Muscle of arm (tissue), 14 donors: ENCODE measurements around the gene AP2A1. TPM values are rescaled to one million over a fixed set of nuclear protein-coding genes. Genes with fewer than 3 reads are reported as not detected.
"Not testable (repeated sequence)": the region's sequence is repeated elsewhere in the genome, so short reads cannot be mapped to it uniquely, and the experiment has no call there.

Source experiments
- DNase-seq: peaks from one replicate; pipeline ENCODE4 v3.0.0-alpha.2; 2013
- long read RNA-seq, 11 donors: transcript quantifications; one replicate each; lab custom pipeline, GENCODE V29; 2026
- polyA plus RNA-seq, 12 donors: library from polyadenylated mRNA; unstranded; fragments of 120-200 nt; gene quantifications; one replicate each; pipeline ENCODE4 v1.2.1, GENCODE V29; 2013; ENCODE audit not compliant: insufficient read length in 12 of 12

The AP2A1 gene
- polyA plus RNA-seq, result 10 to 100 TPM in 11 of 12 donors, not detected in 1; 44.1 to 78.6 (median 47.9) TPM
- long read RNA-seq, donor 1, transcript AP2A1-208 (1 exons, 2,238 nt), result major isoform, 14 of 80 reads
- long read RNA-seq, donor 1, partial matches to known transcripts, result 38 of 80 reads
- long read RNA-seq, donor 1, other reads (novel, unspliced or antisense), result 22 of 80 reads
- long read RNA-seq, donor 2, transcript AP2A1-208 (1 exons, 2,238 nt), result major isoform, 11 of 177 reads
- long read RNA-seq, donor 2, partial matches to known transcripts, result 161 of 177 reads
- long read RNA-seq, donor 2, other reads (novel, unspliced or antisense), result 0 of 177 reads
- long read RNA-seq, donor 3, transcript AP2A1-208 (1 exons, 2,238 nt), result major isoform, 6 of 8 reads
- long read RNA-seq, donor 3, partial matches to known transcripts, result 0 of 8 reads
- long read RNA-seq, donor 3, other reads (novel, unspliced or antisense), result 0 of 8 reads
- long read RNA-seq, donor 4, transcript AP2A1-208 (1 exons, 2,238 nt), result major isoform, 6 of 11 reads
- long read RNA-seq, donor 4, partial matches to known transcripts, result 5 of 11 reads
- long read RNA-seq, donor 4, other reads (novel, unspliced or antisense), result 0 of 11 reads
- long read RNA-seq, donor 5, transcript AP2A1-201 (23 exons, 3,388 nt), result minor isoform, 10 of 205 reads
- long read RNA-seq, donor 5, transcript AP2A1-208 (1 exons, 2,238 nt), result major isoform, 12 of 205 reads
- long read RNA-seq, donor 5, partial matches to known transcripts, result 180 of 205 reads
- long read RNA-seq, donor 5, other reads (novel, unspliced or antisense), result 0 of 205 reads
- long read RNA-seq, donor 6, transcript AP2A1-208 (1 exons, 2,238 nt), result major isoform, 7 of 23 reads
- long read RNA-seq, donor 6, partial matches to known transcripts, result 15 of 23 reads
- long read RNA-seq, donor 6, other reads (novel, unspliced or antisense), result 0 of 23 reads
- long read RNA-seq, donor 7, transcript AP2A1-208 (1 exons, 2,238 nt), result major isoform, 7 of 9 reads
- long read RNA-seq, donor 7, partial matches to known transcripts, result 0 of 9 reads
- long read RNA-seq, donor 7, other reads (novel, unspliced or antisense), result 0 of 9 reads
- long read RNA-seq, donor 8, transcript AP2A1-208 (1 exons, 2,238 nt), result major isoform, 15 of 59 reads
- long read RNA-seq, donor 8, partial matches to known transcripts, result 7 of 59 reads
- long read RNA-seq, donor 8, other reads (novel, unspliced or antisense), result 31 of 59 reads
- long read RNA-seq, donor 9, transcript AP2A1-208 (1 exons, 2,238 nt), result major isoform, 10 of 13 reads
- long read RNA-seq, donor 9, partial matches to known transcripts, result 0 of 13 reads
- long read RNA-seq, donor 9, other reads (novel, unspliced or antisense), result 0 of 13 reads
- long read RNA-seq, donor 10, transcript AP2A1-208 (1 exons, 2,238 nt), result major isoform, 16 of 35 reads
- long read RNA-seq, donor 10, transcript AP2A1-201 (23 exons, 3,388 nt), result minor isoform, 8 of 35 reads
- long read RNA-seq, donor 10, partial matches to known transcripts, result 7 of 35 reads
- long read RNA-seq, donor 10, other reads (novel, unspliced or antisense), result 0 of 35 reads
- long read RNA-seq, donor 11, transcript AP2A1-201 (23 exons, 3,388 nt), result major isoform, 8 of 24 reads
- long read RNA-seq, donor 11, transcript AP2A1-208 (1 exons, 2,238 nt), result minor isoform, 7 of 24 reads
- long read RNA-seq, donor 11, partial matches to known transcripts, result 7 of 24 reads
- long read RNA-seq, donor 11, other reads (novel, unspliced or antisense), result 0 of 24 reads

DNA sequence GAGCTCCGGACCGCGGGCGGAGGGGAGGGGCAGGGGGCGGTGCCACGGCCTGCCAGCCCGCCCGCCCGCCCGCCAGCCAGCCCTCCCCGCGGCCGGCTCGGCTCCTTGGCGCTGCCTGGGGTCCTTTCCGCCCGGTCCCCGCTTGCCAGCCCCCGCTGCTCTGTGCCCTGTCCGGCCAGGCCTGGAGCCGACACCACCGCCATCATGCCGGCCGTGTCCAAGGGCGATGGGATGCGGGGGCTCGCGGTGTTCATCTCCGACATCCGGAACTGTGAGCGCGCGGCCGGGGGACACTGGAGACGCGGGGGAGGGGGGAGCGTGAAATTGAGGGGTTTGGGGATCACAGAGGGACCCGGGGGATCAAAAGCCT is at the start of gene AP2A1:
Gene AP2A1, plus strand, starts transcription at position 72 of the 370 bp plus-strand sequence. Its CDS starts 133 bp downstream, at position 205.
- no peak for DNase-seq

DNA sequence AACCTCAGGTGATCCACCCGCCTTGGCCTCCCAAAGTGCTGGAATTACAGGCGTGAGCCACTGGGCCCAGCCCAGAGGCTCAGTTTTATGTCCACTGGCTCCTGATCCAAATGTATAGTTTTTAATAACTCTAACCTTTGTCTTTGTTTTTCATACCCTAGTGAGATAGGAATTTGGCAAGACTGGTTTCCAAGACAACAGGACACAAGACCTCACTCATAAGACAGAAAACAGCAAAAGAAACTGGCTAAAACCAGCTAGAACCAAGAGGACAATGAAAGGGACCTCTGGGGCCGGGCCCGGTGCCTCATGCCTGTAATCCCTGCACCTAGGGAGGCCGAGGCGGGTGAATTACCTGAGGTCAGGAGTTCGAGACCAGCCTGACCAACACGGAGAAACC is 48.3 kb upstream of the AP2A1 start:
- no peak for DNase-seq

- no peak for DNase-seq
These were observed 47.8 kb upstream of the AP2A1 start for GRCh38 chr19:49718991-49719390.

DNA sequence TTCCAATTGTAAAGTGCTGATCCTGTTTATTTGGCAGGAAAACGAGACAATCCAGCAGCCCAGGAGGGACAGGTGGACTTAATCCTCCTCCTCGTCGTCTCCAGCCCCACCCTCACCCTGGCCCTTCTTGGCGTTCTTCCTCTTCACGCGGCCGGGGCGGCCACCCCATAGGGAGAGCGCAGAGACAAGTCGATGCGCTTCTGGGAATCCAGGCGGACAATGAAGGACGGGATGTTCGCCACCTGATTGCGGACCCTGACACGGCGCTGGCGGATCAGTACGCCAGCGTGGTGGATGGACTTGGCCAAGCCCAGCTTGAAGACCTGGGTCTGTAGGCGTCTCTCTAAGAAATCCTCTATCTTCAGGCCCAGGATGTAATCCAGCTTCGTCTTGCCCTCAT is 47.4 kb upstream of the AP2A1 start:
- DNase-seq, result not testable (repeated sequence)

GRCh38 chr19:49727217-49728030 is 39.4 kb upstream of the AP2A1 start:
- DNase-seq, result no peak

DNA sequence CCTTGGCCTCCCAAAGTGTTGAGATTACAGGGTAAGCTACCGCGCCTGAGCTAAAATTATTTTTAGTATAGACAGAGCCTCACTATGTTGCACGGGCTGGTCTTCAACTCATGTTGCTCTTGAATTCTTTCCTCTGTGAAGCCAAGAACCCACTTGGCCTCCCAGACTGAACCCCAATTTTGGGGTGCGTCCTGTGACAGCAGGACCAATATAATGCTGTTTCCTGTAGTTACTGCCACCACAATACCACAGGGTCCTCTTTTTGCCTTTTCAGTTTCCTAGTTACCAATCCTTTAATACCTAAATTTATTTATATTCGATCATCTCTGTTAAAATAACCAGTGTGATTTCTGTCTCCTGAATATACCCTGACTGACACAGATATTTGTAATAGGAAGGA is 36.6 kb upstream of the AP2A1 start:
- no peak for DNase-seq

DNA sequence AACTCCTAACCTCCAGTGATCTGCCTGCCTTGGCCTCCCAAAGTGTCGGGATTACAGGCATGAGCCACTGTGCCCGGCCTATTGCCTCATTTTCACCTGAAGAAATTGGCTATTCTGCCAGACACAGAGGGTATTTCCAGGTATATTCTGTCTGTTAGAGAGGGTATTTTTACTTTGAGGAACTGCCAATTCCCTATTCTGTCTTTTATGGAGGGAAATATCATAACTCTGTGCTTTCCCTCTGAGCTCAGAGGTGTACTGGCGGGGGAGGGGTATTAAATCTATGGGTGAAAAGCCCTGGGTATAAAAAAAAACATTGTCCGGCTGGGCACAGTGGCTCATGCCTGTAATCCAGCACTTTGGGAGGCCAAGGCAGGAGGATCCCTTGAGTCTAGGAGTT is 28.5 kb upstream of the AP2A1 start:
- DNase-seq, result no peak

GRCh38 chr19:49739098-49739497 is 27.7 kb upstream of the AP2A1 start:
- DNase-seq, result no peak

- no peak for DNase-seq
These were observed 26.9 kb upstream of the AP2A1 start for GRCh38 chr19:49739933-49740332.

DNA sequence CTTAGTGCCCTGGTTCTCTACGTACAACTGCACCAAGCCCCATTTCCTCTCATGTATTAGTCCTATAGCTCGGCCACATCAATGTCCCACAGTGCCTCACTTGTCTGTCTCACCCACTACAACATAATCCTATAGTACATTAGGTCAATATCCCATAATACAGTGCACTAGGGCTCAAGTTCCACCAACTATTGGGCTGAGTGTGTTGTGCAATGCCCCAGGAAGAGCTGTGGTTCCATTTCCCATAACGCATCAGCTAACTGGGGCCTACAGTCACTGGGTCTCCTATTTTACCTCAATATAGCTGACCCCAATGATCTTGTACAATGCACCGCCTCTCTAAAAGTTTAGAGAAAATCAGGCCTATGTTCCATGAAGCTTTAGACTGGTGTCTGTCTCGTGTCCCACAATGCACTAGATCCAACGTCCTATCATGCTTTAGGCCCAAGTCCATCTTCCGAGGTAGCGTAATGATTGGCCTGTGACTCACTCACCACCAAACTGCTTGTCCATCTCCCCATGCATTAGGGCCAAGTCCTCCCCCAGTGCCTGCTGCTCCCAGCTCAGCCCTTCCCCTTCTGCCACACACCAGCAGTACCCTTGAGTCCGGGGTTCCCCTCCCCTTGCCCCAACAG is 25.5 kb upstream of the AP2A1 start:
- DNase-seq, result no peak

DNA sequence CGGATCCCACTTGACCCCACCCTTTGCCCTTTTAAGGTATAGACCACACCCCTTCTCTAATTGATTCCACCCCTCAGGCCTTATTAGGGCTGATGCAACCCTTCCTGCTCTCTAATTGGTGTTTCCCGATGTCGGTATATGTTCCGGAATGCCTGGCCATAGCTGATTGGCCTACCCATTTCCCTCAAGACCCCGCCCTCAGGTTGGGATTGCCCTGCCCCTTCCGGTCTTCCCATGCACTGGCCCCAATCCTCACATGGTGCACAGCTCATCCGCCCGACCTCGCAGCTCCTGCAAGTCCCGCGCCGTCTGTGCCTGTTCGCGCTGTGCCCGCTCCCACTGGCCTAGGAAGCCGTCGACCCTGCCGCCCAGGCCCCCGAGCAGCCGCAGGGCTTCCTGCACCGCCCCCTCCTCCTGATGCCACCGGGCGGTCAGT is 21.8 kb upstream of the AP2A1 start:
- DNase-seq, result no peak

- no peak for DNase-seq
These were observed 20.4 kb upstream of the AP2A1 start for GRCh38 chr19:49746206-49746958.

DNA sequence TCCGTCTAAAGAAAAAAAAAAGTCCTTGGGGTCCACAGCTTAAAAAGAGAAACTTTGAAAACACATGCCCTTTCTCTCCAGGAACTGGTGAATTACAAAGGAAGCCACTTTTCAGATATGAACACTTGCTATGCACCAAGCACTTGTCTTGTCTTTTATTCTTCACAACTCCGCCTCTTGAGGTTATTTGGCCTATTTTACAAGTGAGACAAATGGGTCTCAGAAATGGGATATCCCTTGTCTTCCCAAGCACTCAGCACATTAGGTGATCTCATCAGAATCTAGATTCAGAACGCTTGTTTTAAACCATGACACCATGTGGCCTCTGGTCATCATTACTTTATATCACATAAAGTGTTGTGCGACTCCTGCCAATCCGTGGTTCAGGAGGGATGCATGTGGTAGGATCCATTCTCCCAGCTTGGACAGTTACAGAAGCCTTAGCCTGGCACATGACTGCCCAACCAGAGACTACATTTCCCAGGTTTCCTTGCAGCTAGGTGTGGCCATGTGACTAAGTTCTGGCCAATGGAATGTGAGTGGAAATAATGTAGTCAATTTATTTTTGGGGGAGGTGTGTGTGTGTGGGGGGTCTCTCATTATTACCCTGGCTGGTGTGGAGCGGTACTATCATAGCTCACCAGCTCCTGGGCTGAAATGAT is 17.6 kb upstream of the AP2A1 start:
- DNase-seq, result no peak

- no peak for DNase-seq
These were observed 17.0 kb upstream of the AP2A1 start for GRCh38 chr19:49749771-49750170.

DNA sequence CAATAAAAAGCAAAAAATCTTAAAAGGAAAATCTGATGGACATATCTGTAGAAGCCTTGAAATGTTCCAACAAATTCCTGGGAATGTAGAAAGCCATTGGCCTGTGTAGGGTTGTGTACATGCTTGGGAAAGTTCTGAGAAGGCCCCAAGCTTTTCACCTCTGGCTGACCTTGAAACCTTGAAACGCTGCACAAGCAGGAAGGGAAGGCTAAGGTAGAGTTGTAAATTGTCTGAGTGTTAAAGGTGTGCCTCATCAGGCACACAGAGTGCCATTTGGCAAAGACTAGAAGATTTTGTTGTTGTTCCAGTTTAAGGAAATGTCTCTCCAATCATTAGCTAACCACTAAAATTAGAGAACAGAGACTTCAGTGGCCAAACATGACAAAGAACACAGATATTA is 14.1 kb upstream of the AP2A1 start:
- no peak for DNase-seq

DNA sequence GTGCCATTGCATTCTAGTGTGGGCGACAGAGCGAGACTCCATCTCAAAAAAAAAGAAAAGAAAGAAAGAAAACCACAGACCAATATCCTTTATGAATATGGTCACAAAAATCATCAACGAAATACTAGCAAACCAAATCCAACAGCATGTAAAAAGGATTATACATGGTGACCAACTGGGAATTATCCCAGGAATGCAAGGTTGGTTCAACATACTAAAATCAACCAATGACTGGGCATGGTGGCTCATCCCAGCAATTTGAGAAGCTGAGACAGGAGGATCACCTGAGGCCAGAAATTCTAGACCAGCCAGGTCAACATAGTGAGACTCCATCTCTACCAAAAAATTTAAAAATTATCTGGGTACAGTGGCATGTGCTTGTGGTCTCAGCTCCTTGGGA is 10.8 kb upstream of the AP2A1 start:
- no peak for DNase-seq

DNA sequence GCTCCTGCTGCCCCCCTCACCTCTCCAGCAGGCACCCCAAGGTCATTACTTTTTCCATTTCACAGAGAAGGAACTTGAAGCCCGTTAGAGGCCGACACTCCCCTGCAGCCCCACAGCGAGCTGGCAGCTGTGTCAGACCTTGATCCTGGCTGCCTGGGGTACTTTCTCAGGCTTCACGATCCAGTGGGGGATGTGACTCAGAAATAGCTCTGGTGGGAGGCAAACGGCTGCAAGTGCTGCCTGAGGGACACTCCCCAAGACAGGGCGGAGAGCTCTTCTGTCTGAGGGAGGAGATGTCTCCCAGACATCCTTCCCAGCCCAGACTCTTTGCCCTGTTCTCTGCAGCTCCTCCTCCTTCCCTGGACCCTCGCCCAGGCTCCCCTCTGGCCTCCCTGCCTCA is 8.5 kb upstream of the AP2A1 start:
- DNase-seq, result no peak

GRCh38 chr19:49761249-49761624 is 5.6 kb upstream of the AP2A1 start:
- no peak for DNase-seq
